ENCODE data around the gene LRP2.
"Not testable (repeated sequence)": the region's sequence is repeated elsewhere in the genome, so short reads cannot be mapped to it uniquely, and the experiment has no call there.

Gene LRP2

DNA sequence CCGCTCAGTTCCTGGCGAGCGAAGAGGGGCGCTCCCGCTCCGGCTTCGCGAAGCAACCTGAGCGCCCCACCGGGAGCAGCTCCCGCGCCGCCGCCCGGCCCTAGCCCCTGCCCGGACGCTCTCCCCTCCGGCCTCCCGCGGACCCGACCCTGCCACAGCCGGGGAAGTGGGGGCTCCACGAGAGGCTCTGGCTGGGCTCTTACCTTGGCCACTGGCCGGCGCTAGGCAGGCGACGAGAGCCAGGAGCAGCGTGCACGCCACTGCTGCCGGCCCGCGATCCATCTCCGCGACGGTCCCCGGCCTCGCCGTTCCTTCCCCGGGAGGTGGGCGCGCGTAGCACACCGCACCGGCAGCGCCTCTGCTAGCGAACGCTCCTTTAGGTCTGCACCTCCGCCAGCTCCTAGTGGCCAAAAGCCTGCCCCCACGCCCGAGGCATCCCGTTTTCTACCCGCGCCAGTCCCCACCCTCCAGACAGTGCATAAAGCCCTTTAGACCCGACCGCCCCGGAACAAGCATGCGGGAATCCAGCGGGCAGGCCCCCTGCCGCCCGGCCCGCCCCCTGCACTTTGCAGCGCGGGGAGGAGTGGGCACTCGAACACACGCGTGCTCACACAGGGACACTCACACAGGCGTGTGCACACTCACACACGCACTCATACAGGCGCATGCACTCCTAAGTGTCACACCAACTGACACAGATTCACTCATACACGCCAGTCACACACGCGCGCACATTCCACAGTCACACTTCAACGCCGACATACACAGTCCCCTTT is at the start of gene LRP2:
Gene LRP2, minus strand, starts transcription at position 417 of the 776 bp plus-strand sequence. Its CDS starts 135 bp downstream, at position 282.
- TF ChIP-seq CTCF (conservative IDR thresholded peaks at IDR 0.05): no peak
- no peak within 1 kb of the TSS; the same call in 1 of the 2 replicates for H3K27ac ChIP-seq

- no peak overlapping the region for H3K27ac ChIP-seq
- TF ChIP-seq CTCF (conservative IDR thresholded peaks at IDR 0.05): no peak
Observed at GRCh38 chr2:169406891-169407290, 44.6 kb upstream of the LRP2 start.

GRCh38 chr2:169399491-169399890 is 37.2 kb upstream of the LRP2 start:
- H3K27ac ChIP-seq: not testable (repeated sequence)

- peak; percentile 86 for TF ChIP-seq CTCF (conservative IDR thresholded peaks at IDR 0.05)
- no peak overlapping the region for H3K27ac ChIP-seq
Observed at GRCh38 chr2:169397697-169398096, 35.4 kb upstream of the LRP2 start.

GRCh38 chr2:169395821-169396374 is 33.6 kb upstream of the LRP2 start:
- no peak overlapping the region for H3K27ac ChIP-seq
- TF ChIP-seq CTCF (conservative IDR thresholded peaks at IDR 0.05): no peak

DNA sequence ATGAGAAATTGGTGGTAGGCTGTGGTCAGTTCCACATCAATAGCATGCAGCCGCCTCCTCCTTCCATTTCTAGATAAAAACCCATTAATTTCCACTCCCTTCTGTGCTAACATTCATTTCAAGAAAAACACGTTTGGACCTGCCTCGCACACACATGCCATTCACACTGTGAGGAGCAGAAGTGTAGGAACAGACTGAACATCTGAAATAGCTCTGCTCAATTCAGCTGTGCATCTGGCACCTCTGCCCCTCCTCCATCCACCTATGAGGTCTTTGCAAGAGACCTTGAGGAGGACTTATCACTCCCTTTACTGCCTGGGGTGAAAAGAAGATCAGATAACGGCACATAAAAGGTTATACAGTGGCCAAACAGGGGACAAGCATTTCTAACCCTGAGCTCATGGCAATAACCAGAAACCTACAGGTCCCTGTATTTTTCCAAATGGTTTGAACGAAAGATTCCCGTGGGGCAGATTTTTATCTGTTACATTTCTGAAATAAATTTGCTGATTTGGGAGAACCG is 30.8 kb upstream of the LRP2 start:
- no peak for TF ChIP-seq CTCF (conservative IDR thresholded peaks at IDR 0.05)
- H3K27ac ChIP-seq: no peak overlapping the region

DNA sequence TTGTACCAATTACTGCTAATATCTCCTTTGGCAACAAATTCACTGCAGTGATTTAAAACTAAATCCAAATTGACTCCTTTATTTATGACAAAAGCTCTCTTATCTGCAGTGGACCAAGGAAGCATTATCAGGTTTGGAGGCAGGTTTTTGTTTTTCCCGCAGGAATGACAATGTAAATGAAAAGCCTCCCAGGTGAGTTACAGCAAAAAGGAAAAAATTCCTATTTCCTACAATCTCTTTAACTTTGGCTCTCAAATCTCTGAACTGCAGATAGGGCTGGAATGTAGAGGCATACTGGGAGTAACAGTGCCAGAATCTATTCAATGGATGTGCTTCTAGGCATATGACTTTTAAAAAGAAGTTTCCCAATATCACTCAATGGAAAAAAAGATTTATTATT is 28.9 kb upstream of the LRP2 start:
- no peak overlapping the region for H3K27ac ChIP-seq
- no peak for TF ChIP-seq CTCF (conservative IDR thresholded peaks at IDR 0.05)

DNA sequence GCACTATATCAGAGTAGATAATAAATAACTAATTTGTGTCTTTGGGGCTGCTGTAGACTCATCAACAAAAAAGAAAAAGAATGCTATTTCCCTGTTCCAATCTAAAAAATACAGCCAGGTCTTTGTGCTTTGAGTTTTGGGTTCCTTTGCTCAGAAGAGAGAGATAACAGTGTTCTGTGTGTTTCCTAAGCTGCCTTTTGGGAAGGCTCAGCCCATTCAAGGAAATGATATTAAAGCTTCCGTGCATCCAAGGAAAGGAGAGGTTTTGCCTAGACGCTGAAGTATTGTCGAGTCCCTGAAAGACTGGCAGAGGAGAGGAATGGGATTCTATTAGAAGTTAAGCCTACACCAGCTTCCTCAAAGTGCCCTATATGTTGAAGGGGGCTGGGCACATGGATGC is 25.8 kb upstream of the LRP2 start:
- H3K27ac ChIP-seq: no peak overlapping the region
- TF ChIP-seq CTCF (conservative IDR thresholded peaks at IDR 0.05): no peak
